ENCODE data around the gene ARHGAP23.

DNA sequence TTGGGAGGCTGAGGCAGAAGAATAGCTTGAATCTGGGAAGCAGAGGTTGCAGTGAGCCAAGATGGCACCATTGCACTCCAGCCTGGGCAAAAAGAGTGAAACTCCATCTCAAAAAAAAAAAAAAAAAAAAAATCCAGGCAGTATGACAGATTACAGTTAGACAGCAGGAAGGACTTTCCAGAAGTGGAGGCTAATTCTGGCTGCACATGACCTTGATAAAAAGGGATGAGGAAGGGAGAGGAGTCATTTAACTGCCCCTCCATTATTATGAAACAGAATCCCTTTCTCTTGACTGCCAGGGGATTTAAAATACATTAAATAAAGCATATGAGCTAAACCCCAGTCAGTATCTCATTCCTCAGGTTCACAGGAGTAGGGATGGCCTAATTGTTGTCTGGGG lies 1.8 kb upstream of the ARHGAP23 start:
- TF ChIP-seq, protein P1, sequence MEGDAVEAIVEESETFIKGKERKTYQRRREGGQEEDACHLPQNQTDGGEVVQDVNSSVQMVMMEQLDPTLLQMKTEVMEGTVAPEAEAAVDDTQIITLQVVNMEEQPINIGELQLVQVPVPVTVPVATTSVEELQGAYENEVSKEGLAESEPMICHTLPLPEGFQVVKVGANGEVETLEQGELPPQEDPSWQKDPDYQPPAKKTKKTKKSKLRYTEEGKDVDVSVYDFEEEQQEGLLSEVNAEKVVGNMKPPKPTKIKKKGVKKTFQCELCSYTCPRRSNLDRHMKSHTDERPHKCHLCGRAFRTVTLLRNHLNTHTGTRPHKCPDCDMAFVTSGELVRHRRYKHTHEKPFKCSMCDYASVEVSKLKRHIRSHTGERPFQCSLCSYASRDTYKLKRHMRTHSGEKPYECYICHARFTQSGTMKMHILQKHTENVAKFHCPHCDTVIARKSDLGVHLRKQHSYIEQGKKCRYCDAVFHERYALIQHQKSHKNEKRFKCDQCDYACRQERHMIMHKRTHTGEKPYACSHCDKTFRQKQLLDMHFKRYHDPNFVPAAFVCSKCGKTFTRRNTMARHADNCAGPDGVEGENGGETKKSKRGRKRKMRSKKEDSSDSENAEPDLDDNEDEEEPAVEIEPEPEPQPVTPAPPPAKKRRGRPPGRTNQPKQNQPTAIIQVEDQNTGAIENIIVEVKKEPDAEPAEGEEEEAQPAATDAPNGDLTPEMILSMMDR (IDR thresholded peaks at IDR 0.05; ENCODE audit: poor library complexity, severe bottlenecking), result no peak
- TF ChIP-seq EZH2 (IDR thresholded peaks at IDR 0.05; ENCODE audit: borderline replicate concordance, insufficient read depth, low read length, poor library complexity, severe bottlenecking), result no peak
- no peak for TF ChIP-seq TAF1 (IDR thresholded peaks at IDR 0.05; ENCODE audit: low read depth)
- no peak for TF ChIP-seq RAD21 (conservative IDR thresholded peaks at IDR 0.05)
- TF ChIP-seq MXI1 (conservative IDR thresholded peaks at IDR 0.05; ENCODE audit: poor library complexity, severe bottlenecking), result no peak
- TF ChIP-seq POLR2AphosphoS5 (IDR thresholded peaks at IDR 0.05), result no peak
- TF ChIP-seq EP300 (conservative IDR thresholded peaks at IDR 0.05; ENCODE audit: poor library complexity, severe bottlenecking), result no peak

Data from neural cell (in vitro differentiated cells).